ENCODE results near the gene WDFY4. TPM values are rescaled to one million over a fixed set of nuclear protein-coding genes. Genes with fewer than 3 reads are reported as not detected.
A peak's percentile ranks its signal among the peaks of the same experiment; 100 is the strongest.

The WDFY4 gene
- total RNA-seq, 8 experiments from 2014 or later = 0.05 to 2.0 (median 0.13) TPM; not detected in 1

DNA sequence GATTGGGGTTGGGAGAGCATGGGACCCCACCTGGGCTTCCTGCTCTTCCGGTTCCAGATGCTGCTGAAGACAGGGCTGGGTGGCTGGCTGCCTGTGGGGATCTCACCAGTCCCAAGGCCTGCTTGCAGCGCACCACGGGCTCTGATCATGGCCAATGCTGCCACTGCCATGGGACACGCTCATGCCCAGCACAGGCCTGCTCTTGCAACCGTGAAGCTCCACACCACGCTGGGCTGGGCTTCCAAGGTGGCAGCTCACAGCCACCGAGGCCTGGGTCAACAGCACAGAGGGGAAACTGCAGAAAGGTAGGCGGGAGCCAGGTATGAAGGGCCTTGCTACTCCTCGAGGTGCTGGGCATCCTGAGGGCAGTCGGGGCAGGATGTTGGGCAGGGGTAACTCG is 327.1 kb downstream of the WDFY4 start:
- Histone ChIP-seq H3K27ac (no peak overlapping the region), H3K4me3 (no peak overlapping the region), H3K4me1 (replicated peaks in 1 of 2) (peaks cover 7 to 9% of the 10 kb centered on the region in 2 donors)
- WGBS, 10 experiments = 17 to 100% (median 78%) methylated on average over 1 to 4 of the region's 11 CpGs; no CpG with 5 or more reads in 4 of the 10 experiments
- in situ Hi-C loops (cut with MboI; ENCODE audit: low pct_unique_long_range_greater_than_20kb in 2 of 9, low sequenced_read_pairs in 9 of 9, unreplicated experiment in 9 of 9) = no loop called here
- no peak for ATAC-seq (replicated peaks in 6 of 8)

DNA sequence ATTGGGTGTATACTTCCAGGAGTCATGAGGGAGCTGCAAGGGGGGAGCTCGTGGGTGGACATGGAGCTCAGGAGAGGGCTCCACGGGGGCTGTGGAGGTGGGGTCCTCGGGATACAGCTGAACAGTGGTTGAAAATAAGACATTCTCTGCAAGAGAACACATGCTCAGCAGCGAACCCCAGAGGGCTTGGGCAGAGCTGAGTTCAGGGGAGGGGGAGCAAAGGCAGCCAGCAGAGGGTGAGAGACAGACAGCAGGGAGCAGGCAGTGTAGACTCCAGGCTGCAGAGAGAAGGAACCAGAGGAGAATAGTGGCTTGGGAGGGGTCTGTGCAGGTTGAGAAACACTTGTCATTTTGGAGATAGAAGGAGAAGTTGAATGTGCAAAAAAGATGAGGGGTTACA is 327.9 kb downstream of the WDFY4 start:
- in situ Hi-C loops (cut with MboI; ENCODE audit: low pct_unique_long_range_greater_than_20kb in 2 of 9, low sequenced_read_pairs in 9 of 9, unreplicated experiment in 9 of 9) = no loop called here

DNA sequence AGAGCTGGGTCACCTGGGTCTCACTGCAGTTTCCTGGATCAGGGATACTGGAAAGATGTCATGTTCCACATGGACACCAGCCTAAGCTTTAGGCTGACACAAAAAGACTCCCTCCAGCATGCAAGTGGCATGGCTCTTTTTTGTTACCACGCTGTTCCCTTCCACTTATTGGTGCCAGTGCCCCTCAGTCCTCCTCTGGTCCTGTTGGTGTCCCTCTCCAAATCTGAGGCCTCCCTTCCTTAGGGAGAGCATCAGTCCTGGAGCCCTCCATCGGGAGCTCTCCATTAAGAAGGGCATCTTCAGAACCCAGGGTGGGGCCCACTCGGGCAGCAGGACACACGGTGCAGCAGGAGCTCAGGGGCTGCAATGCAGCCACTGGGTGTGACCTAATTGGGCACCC is 331.0 kb downstream of the WDFY4 start:
- no peak for ATAC-seq (replicated peaks in 6 of 8)
- no peak overlapping the region for H3K27ac ChIP-seq
- H3K4me3 ChIP-seq = no peak overlapping the region
- in situ Hi-C loops (cut with MboI; ENCODE audit: low pct_unique_long_range_greater_than_20kb in 2 of 9, low sequenced_read_pairs in 9 of 9, unreplicated experiment in 9 of 9) = no loop called here
- 40 to 100% (median 80%) methylated on average over 1 to 2 of the region's 4 CpGs; no CpG with 5 or more reads in 5 of the 10 experiments for WGBS, 10 experiments
- peaks cover 4 to 5% of the 10 kb centered on the region in 2 donors for H3K4me1 ChIP-seq (replicated peaks in 1 of 2)

More for the DNA sequence above, 327.9 kb downstream of the WDFY4 start:
- ATAC-seq (replicated peaks in 6 of 8) = no peak
- H3K4me1 ChIP-seq (replicated peaks in 1 of 2) = peaks cover 7 to 9% of the 10 kb centered on the region in 2 donors
- H3K4me3 ChIP-seq = no peak overlapping the region
- 40 to 58% methylated on average over 1 to 4 of the region's 4 CpGs; no CpG with 5 or more reads in 8 of the 10 experiments for WGBS, 10 experiments
- no peak overlapping the region for H3K27ac ChIP-seq

DNA sequence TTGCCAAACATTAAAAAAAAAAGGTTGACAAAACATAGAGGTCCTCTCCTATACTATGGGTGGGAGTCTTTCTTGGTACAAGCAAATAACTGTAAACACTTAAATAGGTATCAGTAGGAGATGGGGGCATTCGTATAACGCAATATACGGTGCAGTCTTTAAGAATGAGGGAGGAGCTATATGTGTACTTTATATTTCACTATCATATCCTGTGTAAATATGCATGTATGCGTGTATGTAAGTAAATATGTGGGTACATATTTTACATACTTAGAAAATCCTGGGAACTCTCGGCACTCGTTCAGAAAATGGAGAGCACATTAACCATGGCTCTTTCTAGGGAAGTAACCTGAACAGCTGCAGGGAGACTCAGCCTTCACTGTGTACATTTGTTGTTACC is 337.0 kb downstream of the WDFY4 start:
- WGBS, 10 experiments = 0 to 100% (median 82%) methylated on average over 1 to 6 of the region's 6 CpGs
- peak in 1 of 8 experiments; percentile 98 for ATAC-seq (replicated peaks in 6 of 8)
- Histone ChIP-seq H3K4me3 (no peak overlapping the region), H3K4me1 (replicated peaks in 1 of 2) (peaks cover 0 to 4% of the 10 kb centered on the region in 2 donors), H3K27ac (no peak overlapping the region)
- in situ Hi-C loops (cut with MboI; ENCODE audit: low pct_unique_long_range_greater_than_20kb in 2 of 9, low sequenced_read_pairs in 9 of 9, unreplicated experiment in 9 of 9) = no loop called here

DNA sequence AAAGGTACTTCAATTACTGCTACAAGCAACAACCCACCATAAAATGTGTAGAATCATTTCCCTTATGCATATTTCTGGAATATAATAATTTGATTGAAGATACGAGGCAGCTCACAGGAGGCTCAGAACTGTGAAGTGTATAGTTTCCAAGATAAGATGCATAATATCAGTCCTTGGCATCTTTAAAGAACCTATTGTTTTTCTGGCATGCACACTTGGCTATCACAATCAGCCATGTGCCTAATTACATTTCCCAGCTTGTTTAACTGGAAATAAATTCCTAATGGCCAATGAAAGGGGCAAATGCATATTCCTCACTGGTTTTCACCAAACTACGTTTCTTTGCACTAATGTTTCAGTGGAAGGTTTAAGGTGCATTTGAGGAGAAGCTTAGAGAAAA is 338.4 kb downstream of the WDFY4 start:
- ATAC-seq (replicated peaks in 6 of 8) = no peak
- in situ Hi-C loops (cut with MboI; ENCODE audit: low pct_unique_long_range_greater_than_20kb in 2 of 9, low sequenced_read_pairs in 9 of 9, unreplicated experiment in 9 of 9) = no loop called here
- H3K27ac ChIP-seq = no peak overlapping the region
- 34 to 93% (median 76%) methylated on average over 1 to 2 of the region's 2 CpGs; no CpG with 5 or more reads in 1 of the 10 experiments for WGBS, 10 experiments
- peaks cover 0 to 4% of the 10 kb centered on the region in 2 donors for H3K4me1 ChIP-seq (replicated peaks in 1 of 2)
- no peak overlapping the region for H3K4me3 ChIP-seq

DNA sequence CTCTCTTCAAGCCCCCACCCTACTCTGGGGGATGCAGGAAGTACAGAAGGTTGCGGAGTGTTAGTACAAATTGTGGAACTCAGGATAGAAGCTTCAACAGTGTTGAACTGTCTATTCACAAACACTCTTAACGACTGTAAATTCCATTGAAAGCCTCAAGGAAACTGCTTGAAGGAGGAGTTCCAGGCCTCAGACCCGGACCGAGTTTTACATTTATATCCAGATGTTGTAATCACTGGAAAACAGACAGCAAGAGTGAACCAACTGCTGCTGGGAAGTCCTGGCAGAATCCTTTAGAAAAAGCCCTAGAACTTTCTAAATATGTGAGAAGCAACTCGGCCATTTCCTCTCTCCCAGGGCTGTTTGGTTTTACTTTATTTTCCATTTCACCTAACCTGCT is 339.1 kb downstream of the WDFY4 start:
- in situ Hi-C loops (cut with MboI; ENCODE audit: low pct_unique_long_range_greater_than_20kb in 2 of 9, low sequenced_read_pairs in 9 of 9, unreplicated experiment in 9 of 9) = no loop called here
- Histone ChIP-seq H3K27ac (no peak overlapping the region), H3K4me1 (replicated peaks in 1 of 2) (peaks cover 0 to 4% of the 10 kb centered on the region in 2 donors), H3K4me3 (no peak overlapping the region)
- ATAC-seq (replicated peaks in 6 of 8) = peak in 2 of 8 experiments; percentile 48 to 51
- 9 to 90% (median 69%) methylated on average over 1 to 4 of the region's 5 CpGs; no CpG with 5 or more reads in 2 of the 10 experiments for WGBS, 10 experiments

DNA sequence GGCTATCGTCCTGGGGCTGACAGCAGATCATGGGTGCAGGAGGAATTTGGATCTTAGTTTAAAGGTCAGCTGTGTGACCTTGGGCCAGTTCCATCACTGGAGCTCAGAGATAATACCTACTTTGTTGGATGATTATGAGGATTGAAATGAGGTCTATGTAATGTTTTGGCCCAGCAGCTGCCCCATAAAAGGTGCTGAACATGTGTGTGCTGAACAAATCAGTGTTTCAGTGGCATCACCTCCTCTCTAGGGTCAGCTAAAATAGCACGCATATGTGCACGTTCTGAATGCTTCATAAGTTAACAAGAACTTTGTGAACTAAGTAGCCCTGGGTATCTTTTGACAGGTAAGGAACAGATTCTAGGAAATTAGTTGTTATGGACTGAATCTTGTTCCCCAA is 339.8 kb downstream of the WDFY4 start:
- H3K4me1 ChIP-seq (replicated peaks in 1 of 2) = peaks cover 0 to 2% of the 10 kb centered on the region in 2 donors
- in situ Hi-C loops (cut with MboI; ENCODE audit: low pct_unique_long_range_greater_than_20kb in 2 of 9, low sequenced_read_pairs in 9 of 9, unreplicated experiment in 9 of 9) = no loop called here
- H3K4me3 ChIP-seq = no peak overlapping the region
- H3K27ac ChIP-seq = no peak overlapping the region
- WGBS, 10 experiments = 20 to 100% (median 80%) methylated on average over 1 to 3 of the region's 3 CpGs; no CpG with 5 or more reads in 1 of the 10 experiments
- no peak for ATAC-seq (replicated peaks in 6 of 8)

DNA sequence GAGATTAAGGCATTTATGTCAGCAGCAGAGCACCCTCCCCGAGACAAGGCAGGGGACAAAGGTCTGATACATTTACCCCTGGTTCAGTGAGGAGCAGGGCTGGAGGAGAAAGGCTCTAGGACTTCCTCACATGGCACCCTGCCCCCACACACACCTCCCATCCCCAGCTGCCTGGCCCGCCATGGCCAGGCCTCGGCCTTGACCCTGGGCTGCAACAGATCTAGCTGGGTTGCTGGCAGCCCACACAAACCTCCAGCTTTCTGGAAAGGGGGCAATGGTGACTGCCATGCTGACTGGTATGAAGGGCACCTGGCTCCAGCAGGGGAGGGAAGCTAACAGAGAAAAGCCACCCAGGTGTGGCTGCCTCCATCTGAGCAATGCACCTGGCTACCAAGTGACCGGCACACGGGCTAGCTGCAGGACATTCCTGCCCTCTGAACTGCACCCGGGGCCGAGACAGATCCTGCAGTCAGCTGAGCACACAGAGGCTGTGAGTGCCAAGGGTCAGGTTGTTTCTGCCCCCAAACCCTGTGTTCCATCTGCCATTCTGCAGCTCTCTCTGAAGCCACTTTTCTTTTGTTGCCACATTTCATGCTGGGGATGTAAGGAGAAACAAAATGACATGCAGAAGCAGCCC is 340.8 kb downstream of the WDFY4 start:
- ATAC-seq (replicated peaks in 6 of 8) = no peak
- H3K4me1 ChIP-seq (replicated peaks in 1 of 2) = no peaks in the 10 kb centered on the region

DNA sequence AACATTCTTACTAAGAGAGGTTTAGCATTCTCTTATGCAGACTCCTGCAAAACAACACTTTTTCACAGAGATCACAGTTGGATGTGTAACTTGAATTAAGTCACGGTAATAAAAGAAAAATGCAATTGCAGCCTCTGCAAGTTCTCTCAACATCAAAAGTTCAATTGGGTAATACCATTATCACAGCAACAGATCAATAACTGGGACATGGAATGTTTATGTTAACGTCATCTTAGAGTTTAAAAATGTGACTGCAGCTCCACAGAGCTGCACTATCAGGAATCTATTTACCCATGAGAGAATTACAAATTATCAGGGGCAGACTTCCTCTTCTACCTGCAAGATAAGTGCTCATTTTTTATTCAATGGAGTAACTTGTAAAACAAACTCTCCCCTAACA is 344.0 kb downstream of the WDFY4 start:
- WGBS, 10 experiments = 51 to 100% (median 82%) methylated on average over 1 to 2 of the region's 2 CpGs; no CpG with 5 or more reads in 3 of the 10 experiments
- in situ Hi-C loops (cut with MboI; ENCODE audit: low pct_unique_long_range_greater_than_20kb in 2 of 9, low sequenced_read_pairs in 9 of 9, unreplicated experiment in 9 of 9) = no loop called here
- no peaks in the 10 kb centered on the region for H3K4me1 ChIP-seq (replicated peaks in 1 of 2)
- ATAC-seq (replicated peaks in 6 of 8) = peak in 1 of 8 experiments; percentile 8
- H3K27ac ChIP-seq = no peak overlapping the region
- H3K4me3 ChIP-seq = no peak overlapping the region

More for the DNA sequence above, 340.8 kb downstream of the WDFY4 start:
- 40 to 100% (median 84%) methylated on average over 1 to 6 of the region's 7 CpGs; no CpG with 5 or more reads in 6 of the 10 experiments for WGBS, 10 experiments
- Histone ChIP-seq H3K4me3 (no peak overlapping the region), H3K27ac (no peak overlapping the region)
- in situ Hi-C loops (cut with MboI; ENCODE audit: low pct_unique_long_range_greater_than_20kb in 2 of 9, low sequenced_read_pairs in 9 of 9, unreplicated experiment in 9 of 9) = no loop called here

DNA sequence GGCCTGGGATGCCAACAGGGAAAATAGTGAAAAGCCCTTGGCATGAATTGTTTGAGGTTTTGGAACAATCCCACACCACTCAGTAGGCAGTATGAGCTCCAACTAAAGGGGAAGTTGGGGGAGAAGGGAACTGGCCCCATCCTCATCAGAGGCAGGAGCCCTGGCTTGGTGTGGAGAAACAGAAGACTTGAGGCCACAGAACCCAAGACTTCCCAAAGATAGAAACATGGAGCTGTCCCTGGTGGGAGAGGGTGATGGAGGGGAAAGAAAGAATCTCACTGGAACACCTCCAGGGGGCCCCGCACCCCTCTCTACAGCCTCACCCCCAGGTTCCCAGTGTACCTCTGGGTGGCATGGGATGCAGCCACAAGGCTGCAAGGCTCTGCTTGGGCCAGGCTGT is 345.0 kb downstream of the WDFY4 start:
- H3K27ac ChIP-seq = no peak overlapping the region
- H3K4me3 ChIP-seq = no peak overlapping the region
- H3K4me1 ChIP-seq (replicated peaks in 1 of 2) = no peaks in the 10 kb centered on the region
- no peak for ATAC-seq (replicated peaks in 6 of 8)
- WGBS, 10 experiments = 100% methylated on average over 1 of the region's 1 CpG; no CpG with 5 or more reads in 9 of the 10 experiments
- in situ Hi-C loops (cut with MboI; ENCODE audit: low pct_unique_long_range_greater_than_20kb in 2 of 9, low sequenced_read_pairs in 9 of 9, unreplicated experiment in 9 of 9) = no loop called here

Other genes with a start within 250 kb of the WDFY4 start
- gene ARHGAP22, start 79.8 kb upstream of the WDFY4 start, total RNA-seq = 1 to 10 TPM in 7 of 8 experiments, under 1 TPM in 1; 0.72 to 9.3 (median 1.8) TPM